Fibroblast of lung (primary cell): ENCODE measurements around the gene TMEM126A. TPM values are rescaled to one million over a fixed set of nuclear protein-coding genes. Genes with fewer than 3 reads are reported as not detected.

ENCODE experiments used
- DNase-seq, 2 donors: peaks; one replicate each; pipeline versions ENCODE4 v3.0.0 to v3.0.0-alpha.2; 2010; ENCODE audit warnings: low read depth in 2 of 2
- H2AFZ ChIP-seq: 2 replicates; pipeline ENCODE4 v1.5.1; 2012; ENCODE audit warnings: low read length, control low read depth, inconsistent platforms
- H3K27ac ChIP-seq: 2 replicates; pipeline ENCODE4 v1.5.1; 2011; ENCODE audit warnings: low read length, control low read depth; ENCODE audit not compliant: insufficient read depth
- H3K27me3 ChIP-seq: 2 replicates; pipeline ENCODE4 v1.5.1; 2011; ENCODE audit warnings: mild to moderate bottlenecking, low read length; ENCODE audit not compliant: control insufficient read depth, insufficient read depth
- H3K36me3 ChIP-seq: 2 replicates; pipeline ENCODE4 v1.5.1; 2011; ENCODE audit warnings: low read length; ENCODE audit not compliant: control insufficient read depth, insufficient read depth
- H3K4me1 ChIP-seq: 2 replicates; pipeline ENCODE4 v1.5.1; 2011; ENCODE audit warnings: low read length; ENCODE audit not compliant: control insufficient read depth, insufficient read depth; ENCODE audit errors: extremely low read depth
- H3K4me2 ChIP-seq: 2 replicates; pipeline ENCODE4 v1.5.1; 2011; ENCODE audit warnings: low read length, control low read depth; ENCODE audit not compliant: insufficient read depth; ENCODE audit errors: extremely low read depth
- H3K4me3 ChIP-seq, 4 experiments: fragments of 200-600 bp in 1 of 4; sonication (generic) in 1 of 4; replicated peaks in 1 of 4; 2 replicates each; pipeline ENCODE4 v1.5.1; 2011 to 2016; ENCODE audit warnings: low read length in 4 of 4, low read depth in 3 of 4, mild to moderate bottlenecking in 3 of 4, control low read depth in 2 of 4, inconsistent platforms in 1 of 4, mixed read lengths in 1 of 4; ENCODE audit not compliant: insufficient read depth in 1 of 4; ENCODE audit errors: control extremely low read depth in 1 of 4
- H3K79me2 ChIP-seq: 2 replicates; pipeline ENCODE4 v1.5.1; 2012; ENCODE audit warnings: mild to moderate bottlenecking, low read length, inconsistent platforms; ENCODE audit not compliant: control insufficient read depth, insufficient read depth
- H3K9ac ChIP-seq: 2 replicates; pipeline ENCODE4 v1.5.1; 2011; ENCODE audit warnings: mild to moderate bottlenecking, low read length, control low read depth; ENCODE audit not compliant: insufficient read depth
- H3K9me3 ChIP-seq: 2 replicates; pipeline ENCODE4 v1.5.1; 2012; ENCODE audit warnings: low read depth, low read length; ENCODE audit not compliant: control insufficient read depth, insufficient read depth
- H4K20me1 ChIP-seq: 2 replicates; pipeline ENCODE4 v1.5.1; 2011; ENCODE audit warnings: low read length; ENCODE audit not compliant: control insufficient read depth, insufficient read depth; ENCODE audit errors: extremely low read depth
- CTCF ChIP-seq, 2 donors: IDR thresholded peaks in 1 of 2; conservative IDR thresholded peaks in 1 of 2; 1 replicate in 1 of 2; 2 replicates in 1 of 2; pipeline ENCODE4 v1.5.1; 2011 to 2012; ENCODE audit warnings: low read length in 2 of 2, control low read depth in 1 of 2, inconsistent platforms in 1 of 2, low read depth in 1 of 2, mild to moderate bottlenecking in 1 of 2
- EZH2 ChIP-seq: IDR thresholded peaks from 2 replicates; pipeline ENCODE4 v1.5.1; 2012; ENCODE audit warnings: low read length, control low read depth, mild to moderate bottlenecking; ENCODE audit errors: missing control alignments
- polyA plus RNA-seq, 2 donors: library from polyadenylated mRNA; depleted of rRNA in 1 of 2; stranded (reverse) in 1 of 2; unstranded in 1 of 2; fragments of >200 nt; gene quantifications; 2 replicates each; pipeline ENCODE4 v1.2.1, GENCODE V29; 2011 to 2012; ENCODE audit warnings: missing spikeins in 1 of 2
- total RNA-seq: library from RNA; depleted of rRNA; stranded (reverse); fragments of >200 nt; gene quantifications from 2 replicates; pipeline ENCODE4 v1.2.1, GENCODE V29; 2014

Gene TMEM126A
- total and polyA plus RNA-seq, 2 donors (not counting 1 experiment from before 2014, with no cell fraction given): 36.0 to 76.6 TPM

- no peak overlapping the region for H3K4me3 ChIP-seq
- H3K4me1 ChIP-seq: peaks cover 2% of the 10 kb centered on the region
- H3K36me3 ChIP-seq: peaks cover 2% of the 10 kb centered on the region
- TF ChIP-seq EZH2 (no peak), CTCF (conservative IDR thresholded peaks at IDR 0.05 in 1 of 2, IDR thresholded peaks at IDR 0.05 in 1 of 2; ENCODE audit: low read depth in 1 of 2, low read length in 2 of 2) (no peak)
- peak overlapping the region; percentile 16 for H3K27ac ChIP-seq
- H3K9me3 ChIP-seq: no peaks in the 10 kb centered on the region
- DNase-seq: peak in 1 of 2 donors; percentile 85
- H3K9ac ChIP-seq: no peak overlapping the region
- H3K27me3 ChIP-seq: no peaks in the 10 kb centered on the region
- no peaks in the 10 kb centered on the region for H4K20me1 ChIP-seq
- H2AFZ ChIP-seq: no peak overlapping the region
- H3K79me2 ChIP-seq: no peaks in the 10 kb centered on the region
- no peak overlapping the region for H3K4me2 ChIP-seq
Observed at GRCh38 chr11:85705800-85706199, 58.0 kb downstream of the TMEM126A start.

Other genes with a start within 250 kb of the TMEM126A start
- gene DLG2, start 20.6 kb upstream of the TMEM126A start, total RNA-seq: 2.1 and 2.3 TPM in 2 replicates
- 0.54 and 0.77 TPM in 2 replicates for gene DLG2, start 20.6 kb upstream of the TMEM126A start, polyA plus RNA-seq
- 61.4 and 70.5 TPM in 2 replicates for gene TMEM126B, start 19.4 kb upstream of the TMEM126A start, total RNA-seq
- gene TMEM126B, start 19.4 kb upstream of the TMEM126A start, polyA plus RNA-seq: 74.4 and 84.5 TPM in 2 replicates
- gene CREBZF, start 17.2 kb downstream of the TMEM126A start, total RNA-seq: 40.3 and 41.1 TPM in 2 replicates
- gene CREBZF, start 17.2 kb downstream of the TMEM126A start, polyA plus RNA-seq: 12.6 and 20.5 TPM in 2 replicates
- 2.8 and 4.1 TPM in 2 replicates for gene CCDC89, start 38.2 kb downstream of the TMEM126A start, total RNA-seq
- gene CCDC89, start 38.2 kb downstream of the TMEM126A start, polyA plus RNA-seq: 2.3 and 2.9 TPM in 2 replicates
- gene SYTL2, start 163.2 kb downstream of the TMEM126A start, total RNA-seq: 39.8 and 165 TPM in 2 replicates
- 148 and 387 TPM in 2 replicates for gene SYTL2, start 163.2 kb downstream of the TMEM126A start, polyA plus RNA-seq
- gene CCDC83, start 207.4 kb downstream of the TMEM126A start, total RNA-seq: under 0.01 TPM in 1 of 2 replicates, not detected in the other
- not detected in 2 replicates for gene CCDC83, start 207.4 kb downstream of the TMEM126A start, polyA plus RNA-seq